ENCODE results near the gene ZFPL1. TPM values are rescaled to one million over a fixed set of nuclear protein-coding genes. Genes with fewer than 3 reads are reported as not detected.

ZFPL1 gene
- total RNA-seq, 2 experiments from 2014 or later = 38.4 to 43.9 TPM

DNA sequence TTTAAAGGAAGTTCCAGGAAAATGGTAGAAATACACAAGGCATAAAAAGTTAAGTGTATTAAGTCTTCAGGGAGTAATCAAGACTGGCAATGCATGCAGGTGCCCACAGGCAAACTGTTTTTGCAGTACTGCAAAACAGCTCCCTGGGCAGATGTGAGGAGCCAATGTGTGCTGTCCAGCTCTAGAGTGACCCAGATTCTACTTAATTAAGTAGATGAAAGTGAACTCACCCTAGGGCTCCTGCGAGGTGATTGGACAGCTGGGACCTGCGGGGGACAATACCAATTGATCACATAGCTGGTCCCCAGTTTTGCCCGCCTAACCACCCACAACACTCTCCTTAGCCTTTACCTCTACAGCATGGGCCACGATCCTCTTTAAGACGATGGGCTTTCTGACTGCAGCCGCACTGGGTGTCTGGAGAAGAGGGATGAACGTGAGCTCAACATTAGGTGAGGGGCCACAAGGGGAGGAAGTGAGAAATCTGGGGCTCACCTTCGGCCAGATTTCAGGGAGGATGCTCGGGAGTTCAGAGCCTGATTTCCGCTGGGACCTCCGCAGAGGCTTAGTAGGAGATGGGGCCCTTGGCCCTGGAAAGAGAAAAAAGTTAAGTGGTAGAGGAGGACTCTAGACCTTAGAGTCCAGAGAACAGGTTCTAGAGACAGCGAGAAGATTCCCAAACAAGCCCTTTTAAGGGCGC is 738 bp upstream of the ZFPL1 start:
- peaks cover 12% of the 10 kb centered on the region for H4K20me1 ChIP-seq (ENCODE audit: insufficient read depth, low read length)
- TF ChIP-seq, protein P1, sequence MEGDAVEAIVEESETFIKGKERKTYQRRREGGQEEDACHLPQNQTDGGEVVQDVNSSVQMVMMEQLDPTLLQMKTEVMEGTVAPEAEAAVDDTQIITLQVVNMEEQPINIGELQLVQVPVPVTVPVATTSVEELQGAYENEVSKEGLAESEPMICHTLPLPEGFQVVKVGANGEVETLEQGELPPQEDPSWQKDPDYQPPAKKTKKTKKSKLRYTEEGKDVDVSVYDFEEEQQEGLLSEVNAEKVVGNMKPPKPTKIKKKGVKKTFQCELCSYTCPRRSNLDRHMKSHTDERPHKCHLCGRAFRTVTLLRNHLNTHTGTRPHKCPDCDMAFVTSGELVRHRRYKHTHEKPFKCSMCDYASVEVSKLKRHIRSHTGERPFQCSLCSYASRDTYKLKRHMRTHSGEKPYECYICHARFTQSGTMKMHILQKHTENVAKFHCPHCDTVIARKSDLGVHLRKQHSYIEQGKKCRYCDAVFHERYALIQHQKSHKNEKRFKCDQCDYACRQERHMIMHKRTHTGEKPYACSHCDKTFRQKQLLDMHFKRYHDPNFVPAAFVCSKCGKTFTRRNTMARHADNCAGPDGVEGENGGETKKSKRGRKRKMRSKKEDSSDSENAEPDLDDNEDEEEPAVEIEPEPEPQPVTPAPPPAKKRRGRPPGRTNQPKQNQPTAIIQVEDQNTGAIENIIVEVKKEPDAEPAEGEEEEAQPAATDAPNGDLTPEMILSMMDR (conservative IDR thresholded peaks at IDR 0.05; ENCODE audit: low read length) = no peak
- no peak for TF ChIP-seq EZH2phosphoT487 (IDR thresholded peaks at IDR 0.05; ENCODE audit: borderline replicate concordance, low read depth, low read length)
- POLR2A ChIA-PET = interaction anchor here (0.6 to 1.6 kb wide), 12 partner anchors 8 to 346 kb away, joined by 3 to 7 read pairs (median 4); partner anchors contain the start of genes FAU and MRPL49
- H3K79me2 ChIP-seq (ENCODE audit: insufficient read depth, low read depth, low read length) = peaks cover 64% of the 10 kb centered on the region
- H3K9me2 ChIP-seq (ENCODE audit: insufficient read depth, low read length) = no peaks in the 10 kb centered on the region
- H3K4me1 ChIP-seq (ENCODE audit: insufficient read depth, low read length, poor library complexity, severe bottlenecking) = peaks cover 56% of the 10 kb centered on the region
- intact Hi-C loops (cut with micrococcal nuclease; ENCODE audit: unreplicated experiment) = loop anchor here (5.0 to 10.0 kb wide), 3 partner anchors 71 to 238 kb away; partner anchors contain the start of genes ARL2, ATG2A and CDC42BPG
- H3K27ac ChIP-seq (ENCODE audit: low read depth, low read length, poor library complexity, severe bottlenecking) = peak overlapping the region; percentile 74
- H2AFZ ChIP-seq (ENCODE audit: low read length) = peak overlapping the region; percentile 29; the same call in 1 of the 2 replicates
- peaks cover 64% of the 10 kb centered on the region for H3K36me3 ChIP-seq (ENCODE audit: insufficient read depth, low read length)
- TSS peak; percentile 70 for BruUV-seq (replicated peaks)
- DNase-seq (ENCODE audit: low spot score) = peak; percentile 43
- H3K4me2 ChIP-seq (ENCODE audit: low read length) = peak overlapping the region; percentile 84
- no peaks in the 10 kb centered on the region for H3K9me3 ChIP-seq (ENCODE audit: low read length)
- H3K4me3 ChIP-seq (ENCODE audit: low read depth, low read length, poor library complexity, severe bottlenecking) = peak overlapping the region; percentile 91
- CTCF ChIA-PET (ENCODE audit: unreplicated experiment) = interaction anchor here (0.6 kb wide), 1 partner anchor 70 kb away, joined by 3 read pairs; no protein-coding TSS in a partner anchor

- peaks cover 8% of the 10 kb centered on the region; the same call in 1 of the 2 replicates for H4K20me1 ChIP-seq (ENCODE audit: insufficient read depth, low read length)
- ChIA-PET POLR2A (interaction anchor here (0.9 to 1.0 kb wide), 2 partner anchors 9 to 11 kb away, joined by 3 to 4 read pairs; partner anchors contain the start of gene VPS51), CTCF (ENCODE audit: unreplicated experiment) (no interaction called here)
- DNase-seq (ENCODE audit: low spot score) = no peak
- H3K9me2 ChIP-seq (ENCODE audit: insufficient read depth, low read length) = no peaks in the 10 kb centered on the region
- peaks cover 53% of the 10 kb centered on the region for H3K36me3 ChIP-seq (ENCODE audit: insufficient read depth, low read length)
- peak overlapping the region; percentile 85 for H3K4me2 ChIP-seq (ENCODE audit: low read length)
- intact Hi-C loops (cut with micrococcal nuclease; ENCODE audit: unreplicated experiment) = loop anchor here (1.0 to 10.0 kb wide), 6 partner anchors 33 to 240 kb away; partner anchors contain the start of genes ARL2, ATG2A, CDC42BPG and SAC3D1
- no peak overlapping the region; the same call in 1 of the 2 replicates for H2AFZ ChIP-seq (ENCODE audit: low read length)
- no peak for TF ChIP-seq EZH2phosphoT487 (IDR thresholded peaks at IDR 0.05; ENCODE audit: borderline replicate concordance, low read depth, low read length)
- TF ChIP-seq, protein P1 (conservative IDR thresholded peaks at IDR 0.05; ENCODE audit: low read length) = no peak
- peaks cover 51% of the 10 kb centered on the region for H3K79me2 ChIP-seq (ENCODE audit: insufficient read depth, low read depth, low read length)
- H3K27ac ChIP-seq (ENCODE audit: low read depth, low read length, poor library complexity, severe bottlenecking) = peak overlapping the region; percentile 74
- H3K4me1 ChIP-seq (ENCODE audit: insufficient read depth, low read length, poor library complexity, severe bottlenecking) = peaks cover 42% of the 10 kb centered on the region
- H3K4me3 ChIP-seq (ENCODE audit: low read depth, low read length, poor library complexity, severe bottlenecking) = peak overlapping the region; percentile 91
- H3K9me3 ChIP-seq (ENCODE audit: low read length) = no peaks in the 10 kb centered on the region
- no TSS peak for BruUV-seq (replicated peaks)
These were observed 765 bp downstream of the ZFPL1 start for GRCh38 chr11:65084598-65085375.
